ENCODE data around the gene MIA. TPM values are rescaled to one million over a fixed set of nuclear protein-coding genes. Genes with fewer than 3 reads are reported as not detected.
A peak's percentile ranks its signal among the peaks of the same experiment; 100 is the strongest.

The MIA gene
- total and polyA plus RNA-seq, 8 donors = 0.89 to 6.7 (median 3.6) TPM; not detected in 1

GRCh38 chr19:40804783-40805242 is 29.5 kb downstream of the MIA start:
- no peak overlapping the region for H3K4me3 ChIP-seq
- H3K27me3 ChIP-seq = no peaks in the 10 kb centered on the region
- intact Hi-C loops (cut with DNase I) = no loop called here
- DNase-seq (no peak), ATAC-seq (no peak)
- peaks cover 65 to 100% of the 10 kb centered on the region in 2 donors for H3K4me1 ChIP-seq
- peaks cover 0 to 88% of the 10 kb centered on the region in 2 donors for H3K36me3 ChIP-seq
- H3K27ac ChIP-seq = peak overlapping the region; percentile 59 to 91
- TF ChIP-seq, protein P1, sequence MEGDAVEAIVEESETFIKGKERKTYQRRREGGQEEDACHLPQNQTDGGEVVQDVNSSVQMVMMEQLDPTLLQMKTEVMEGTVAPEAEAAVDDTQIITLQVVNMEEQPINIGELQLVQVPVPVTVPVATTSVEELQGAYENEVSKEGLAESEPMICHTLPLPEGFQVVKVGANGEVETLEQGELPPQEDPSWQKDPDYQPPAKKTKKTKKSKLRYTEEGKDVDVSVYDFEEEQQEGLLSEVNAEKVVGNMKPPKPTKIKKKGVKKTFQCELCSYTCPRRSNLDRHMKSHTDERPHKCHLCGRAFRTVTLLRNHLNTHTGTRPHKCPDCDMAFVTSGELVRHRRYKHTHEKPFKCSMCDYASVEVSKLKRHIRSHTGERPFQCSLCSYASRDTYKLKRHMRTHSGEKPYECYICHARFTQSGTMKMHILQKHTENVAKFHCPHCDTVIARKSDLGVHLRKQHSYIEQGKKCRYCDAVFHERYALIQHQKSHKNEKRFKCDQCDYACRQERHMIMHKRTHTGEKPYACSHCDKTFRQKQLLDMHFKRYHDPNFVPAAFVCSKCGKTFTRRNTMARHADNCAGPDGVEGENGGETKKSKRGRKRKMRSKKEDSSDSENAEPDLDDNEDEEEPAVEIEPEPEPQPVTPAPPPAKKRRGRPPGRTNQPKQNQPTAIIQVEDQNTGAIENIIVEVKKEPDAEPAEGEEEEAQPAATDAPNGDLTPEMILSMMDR (IDR thresholded peaks at IDR 0.05) = no peak
- no peaks in the 10 kb centered on the region for H3K9me3 ChIP-seq

- TF ChIP-seq, protein P1 (IDR thresholded peaks at IDR 0.05) = no peak
- no peaks in the 10 kb centered on the region for H3K27me3 ChIP-seq
- DNase-seq (peak in 1 of 4 donors; percentile 52), ATAC-seq (no peak)
- H3K9me3 ChIP-seq = no peaks in the 10 kb centered on the region
- H3K36me3 ChIP-seq = peaks cover 0 to 86% of the 10 kb centered on the region in 2 donors
- intact Hi-C loops (cut with DNase I) = no loop called here
- peaks cover 63 to 99% of the 10 kb centered on the region in 2 donors for H3K4me1 ChIP-seq
- H3K4me3 ChIP-seq = no peak overlapping the region
- H3K27ac ChIP-seq = peak overlapping the region; percentile 56 to 91
Observed at GRCh38 chr19:40805258-40805868, 30.0 kb downstream of the MIA start.

DNA sequence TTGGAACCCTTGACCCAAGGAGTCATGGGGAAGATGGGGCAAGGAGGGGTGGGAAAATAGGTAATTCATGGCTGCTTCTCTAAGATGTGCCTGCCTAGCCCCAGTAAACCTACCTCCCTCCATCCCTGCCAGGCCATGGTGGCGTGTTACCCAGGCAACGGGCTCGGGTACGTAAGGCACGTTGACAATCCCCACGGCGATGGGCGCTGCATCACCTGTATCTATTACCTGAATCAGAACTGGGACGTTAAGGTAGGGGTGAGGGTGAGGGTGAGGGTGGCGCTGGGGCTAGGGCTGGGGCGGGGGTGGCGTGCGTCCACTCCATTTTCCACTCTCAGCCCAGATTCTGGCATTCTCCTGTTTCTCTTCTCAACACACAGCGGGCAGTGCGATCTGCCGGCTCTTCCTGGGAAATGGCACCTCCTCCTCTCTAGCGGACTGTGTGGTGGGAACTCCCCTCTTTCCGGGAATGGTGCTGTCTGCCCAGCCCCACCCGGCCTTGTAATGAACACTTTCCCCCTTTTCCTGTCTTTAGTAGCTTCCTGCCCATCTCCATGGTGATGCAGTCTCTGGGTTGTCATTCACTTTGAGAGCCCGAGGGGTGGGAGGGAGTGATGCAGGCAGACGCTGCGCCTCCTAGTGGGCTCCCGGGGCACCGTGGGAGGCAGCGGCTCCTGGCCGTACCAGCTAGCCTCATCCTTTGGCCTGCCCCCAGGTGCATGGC is 31.3 kb downstream of the MIA start:
- no peaks in the 10 kb centered on the region for H3K9me3 ChIP-seq
- peaks cover 0 to 75% of the 10 kb centered on the region in 2 donors for H3K36me3 ChIP-seq
- peaks cover 56 to 93% of the 10 kb centered on the region in 2 donors for H3K4me1 ChIP-seq
- peak; percentile 71 to 93 (median 82) for DNase-seq
- peak overlapping the region; percentile 56 to 91 for H3K27ac ChIP-seq
- peak; percentile 30 for ATAC-seq
- TF ChIP-seq, protein P1 (IDR thresholded peaks at IDR 0.05) = peak; percentile 78 to 89
- intact Hi-C loops (cut with DNase I) = no loop called here
- peak overlapping the region in 1 of 2 donors; percentile 1 for H3K4me3 ChIP-seq
- H3K27me3 ChIP-seq = no peaks in the 10 kb centered on the region

DNA sequence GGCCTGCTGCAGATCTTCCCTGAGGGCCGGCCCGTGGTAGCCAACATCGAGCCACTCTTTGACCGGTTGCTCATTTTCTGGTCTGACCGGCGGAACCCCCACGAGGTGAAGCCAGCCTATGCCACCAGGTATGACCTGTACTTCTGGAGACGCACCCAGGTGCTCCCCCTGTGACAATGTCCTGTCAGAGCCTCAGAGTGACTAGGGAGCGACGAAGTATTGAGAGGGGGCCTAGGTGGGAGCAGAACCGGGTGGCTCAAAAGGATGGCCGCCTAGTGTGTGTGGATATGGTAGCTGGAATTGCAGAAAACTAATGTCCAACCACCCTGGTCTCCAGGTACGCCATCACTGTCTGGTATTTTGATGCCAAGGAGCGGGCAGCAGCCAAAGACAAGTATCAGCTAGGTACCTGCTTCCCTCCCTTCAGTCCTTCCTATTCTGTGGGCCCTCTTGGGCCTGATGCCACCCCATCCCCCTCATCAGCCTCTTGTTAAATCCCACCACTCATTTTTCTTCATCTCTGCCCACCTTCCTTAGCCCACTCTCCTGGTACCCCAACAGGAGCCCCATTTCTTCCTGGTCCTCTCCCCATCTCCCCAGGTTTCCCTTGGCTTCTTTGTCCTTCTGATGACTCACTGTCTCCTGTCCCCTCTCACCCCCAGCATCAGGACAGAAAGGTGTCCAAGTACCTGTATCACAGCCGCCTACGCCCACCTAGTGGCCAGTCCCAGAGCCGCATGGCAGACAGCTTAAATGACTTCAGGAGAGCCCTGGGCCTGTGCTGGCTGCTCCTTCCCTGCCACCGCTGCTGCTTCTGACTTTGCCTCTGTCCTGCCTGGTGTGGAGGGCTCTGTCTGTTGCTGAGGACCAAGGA is 32.1 kb downstream of the MIA start:
- Histone ChIP-seq H3K4me1 (peaks cover 50 to 93% of the 10 kb centered on the region in 2 donors), H3K27me3 (no peaks in the 10 kb centered on the region), H3K36me3 (peaks cover 0 to 67% of the 10 kb centered on the region in 2 donors), H3K4me3 (peak overlapping the region in 1 of 2 donors; percentile 1), H3K27ac (peak overlapping the region; percentile 56 to 91), H3K9me3 (no peaks in the 10 kb centered on the region)
- DNase-seq (peak in 1 of 4 donors; percentile 71), ATAC-seq (no peak)
- intact Hi-C loops (cut with DNase I) = no loop called here
- TF ChIP-seq, protein P1 (IDR thresholded peaks at IDR 0.05) = peak in 1 of 2 donors; percentile 13
